ENCODE data around the gene BACH1. TPM values are rescaled to one million over a fixed set of nuclear protein-coding genes. Genes with fewer than 3 reads are reported as not detected.

The BACH1 gene
- total and polyA plus RNA-seq, 4 donors, result 9.2 to 106 (median 54.2) TPM

- Histone ChIP-seq H3K4me1 (ENCODE audit: control insufficient read depth in 5 of 5, insufficient read depth in 5 of 5, low read length in 5 of 5) (peaks cover 4 to 35% (median 15%) of the 10 kb centered on the region in 5 donors), H3K4me3 (no peak overlapping the region), H3K27ac (ENCODE audit: low read depth in 1 of 2, low read length in 1 of 2) (no peak overlapping the region), H3K36me3 (ENCODE audit: control insufficient read depth in 4 of 4, insufficient read depth in 4 of 4, low read length in 4 of 4) (peaks cover 0 to 6% (median 2%) of the 10 kb centered on the region in 4 donors), H3K27me3 (ENCODE audit: control insufficient read depth in 3 of 3, insufficient read depth in 3 of 3, low read length in 2 of 3) (no peaks in the 10 kb centered on the region), H3K9ac (ENCODE audit: insufficient read depth in 1 of 2, low read length in 2 of 2) (no peak overlapping the region), H3K9me3 (ENCODE audit: control insufficient read depth in 4 of 4, insufficient read depth in 3 of 4, low read length in 3 of 4) (no peaks in the 10 kb centered on the region)
- 61 to 64% methylated on average over 3 of the region's 3 CpGs for WGBS, 2 donors
- ATAC-seq (ENCODE audit: insufficient read depth, low FRiP score) (no peak), DNase-seq (no peak)
- TF ChIP-seq, protein P1, sequence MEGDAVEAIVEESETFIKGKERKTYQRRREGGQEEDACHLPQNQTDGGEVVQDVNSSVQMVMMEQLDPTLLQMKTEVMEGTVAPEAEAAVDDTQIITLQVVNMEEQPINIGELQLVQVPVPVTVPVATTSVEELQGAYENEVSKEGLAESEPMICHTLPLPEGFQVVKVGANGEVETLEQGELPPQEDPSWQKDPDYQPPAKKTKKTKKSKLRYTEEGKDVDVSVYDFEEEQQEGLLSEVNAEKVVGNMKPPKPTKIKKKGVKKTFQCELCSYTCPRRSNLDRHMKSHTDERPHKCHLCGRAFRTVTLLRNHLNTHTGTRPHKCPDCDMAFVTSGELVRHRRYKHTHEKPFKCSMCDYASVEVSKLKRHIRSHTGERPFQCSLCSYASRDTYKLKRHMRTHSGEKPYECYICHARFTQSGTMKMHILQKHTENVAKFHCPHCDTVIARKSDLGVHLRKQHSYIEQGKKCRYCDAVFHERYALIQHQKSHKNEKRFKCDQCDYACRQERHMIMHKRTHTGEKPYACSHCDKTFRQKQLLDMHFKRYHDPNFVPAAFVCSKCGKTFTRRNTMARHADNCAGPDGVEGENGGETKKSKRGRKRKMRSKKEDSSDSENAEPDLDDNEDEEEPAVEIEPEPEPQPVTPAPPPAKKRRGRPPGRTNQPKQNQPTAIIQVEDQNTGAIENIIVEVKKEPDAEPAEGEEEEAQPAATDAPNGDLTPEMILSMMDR (IDR thresholded peaks at IDR 0.05; ENCODE audit: control extremely low read depth, extremely low read depth), result no peak
Measured at GRCh38 chr21:29307718-29308455, 9.2 kb downstream of the BACH1 start.

DNA sequence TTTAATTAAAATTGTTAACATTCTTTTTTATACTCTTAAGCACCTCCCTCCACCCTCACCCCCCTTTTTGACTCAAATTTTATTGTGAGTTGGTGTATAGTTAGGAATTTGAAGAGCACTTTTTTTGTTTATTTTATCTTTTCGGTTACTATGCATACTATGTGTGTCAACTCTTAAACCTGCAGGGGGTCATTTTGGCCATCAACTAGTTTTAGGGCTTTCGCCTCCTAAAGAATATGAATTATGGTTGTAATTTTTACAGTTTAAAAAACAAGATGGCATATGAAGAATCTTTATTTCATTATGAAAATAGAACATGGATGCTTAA lies 9.7 kb downstream of the BACH1 start:
- WGBS, 2 donors, result 84 to 88% methylated on average over 2 of the region's 2 CpGs
- H3K27me3 ChIP-seq (ENCODE audit: control insufficient read depth in 3 of 3, insufficient read depth in 3 of 3, low read length in 2 of 3), result no peaks in the 10 kb centered on the region
- no peaks in the 10 kb centered on the region for H3K9me3 ChIP-seq (ENCODE audit: control insufficient read depth in 4 of 4, insufficient read depth in 3 of 4, low read length in 3 of 4)
- no peak overlapping the region for H3K9ac ChIP-seq (ENCODE audit: insufficient read depth in 1 of 2, low read length in 2 of 2)
- TF ChIP-seq, protein P1 (IDR thresholded peaks at IDR 0.05; ENCODE audit: control extremely low read depth, extremely low read depth), result no peak
- peaks cover 4 to 35% (median 10%) of the 10 kb centered on the region in 5 donors for H3K4me1 ChIP-seq (ENCODE audit: control insufficient read depth in 5 of 5, insufficient read depth in 5 of 5, low read length in 5 of 5)
- DNase-seq (no peak), ATAC-seq (ENCODE audit: insufficient read depth, low FRiP score) (no peak)
- H3K36me3 ChIP-seq (ENCODE audit: control insufficient read depth in 4 of 4, insufficient read depth in 4 of 4, low read length in 4 of 4), result peaks cover 0 to 8% (median 2%) of the 10 kb centered on the region in 4 donors
- H3K27ac ChIP-seq (ENCODE audit: low read depth in 1 of 2, low read length in 1 of 2), result no peak overlapping the region
- H3K4me3 ChIP-seq, result no peak overlapping the region

DNA sequence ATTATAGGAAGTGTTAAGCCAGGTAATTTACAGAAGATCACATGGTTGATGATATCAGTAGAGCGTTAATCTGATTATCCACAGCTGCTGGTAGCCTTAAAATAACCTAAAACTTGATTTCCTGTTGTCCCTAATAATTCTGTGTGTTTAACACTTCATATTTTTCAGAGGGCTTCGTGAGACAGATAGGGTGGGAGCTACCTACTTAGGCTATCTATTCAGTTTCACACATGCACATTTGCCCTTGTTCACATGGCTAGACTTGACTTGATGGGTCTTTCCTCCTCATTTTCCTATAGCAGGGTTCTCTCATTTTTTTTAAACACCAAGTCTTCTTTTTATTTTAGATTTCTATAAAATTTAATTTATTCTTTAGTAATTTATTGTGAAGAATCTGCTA lies 11.0 kb downstream of the BACH1 start:
- Histone ChIP-seq H3K9ac (ENCODE audit: insufficient read depth in 1 of 2, low read length in 2 of 2) (no peak overlapping the region), H3K4me1 (ENCODE audit: control insufficient read depth in 5 of 5, insufficient read depth in 5 of 5, low read length in 5 of 5) (peaks cover 4 to 29% (median 12%) of the 10 kb centered on the region in 5 donors)
- WGBS, 2 donors, result 76% methylated on average over 2 of the region's 2 CpGs

More for the DNA sequence above, 11.0 kb downstream of the BACH1 start:
- Histone ChIP-seq H3K27ac (ENCODE audit: low read depth in 1 of 2, low read length in 1 of 2) (no peak overlapping the region), H3K9me3 (ENCODE audit: control insufficient read depth in 4 of 4, insufficient read depth in 3 of 4, low read length in 3 of 4) (no peaks in the 10 kb centered on the region), H3K4me3 (no peak overlapping the region), H3K27me3 (ENCODE audit: control insufficient read depth in 3 of 3, insufficient read depth in 3 of 3, low read length in 2 of 3) (no peaks in the 10 kb centered on the region), H3K36me3 (ENCODE audit: control insufficient read depth in 4 of 4, insufficient read depth in 4 of 4, low read length in 4 of 4) (peaks cover 0 to 8% (median 2%) of the 10 kb centered on the region in 4 donors)
- TF ChIP-seq, protein P1 (IDR thresholded peaks at IDR 0.05; ENCODE audit: control extremely low read depth, extremely low read depth), result no peak
- ATAC-seq (ENCODE audit: insufficient read depth, low FRiP score), result no peak
- DNase-seq, result no peak
